GM12878 (cell line): Measurements from ENCODE around the gene CSAD. TPM values are rescaled to one million over a fixed set of nuclear protein-coding genes. Genes with fewer than 3 reads are reported as not detected.

Source experiments
- ASH2L ChIP-seq: fragments of 300-600, 200-600 bp; sonication (generic); IDR thresholded peaks from 2 replicates; pipeline ENCODE4 v1.6.1; 2017; ENCODE audit warnings: low read depth, mild to moderate bottlenecking, borderline replicate concordance
- ATF7 ChIP-seq: fragments of 450-650 bp; IDR thresholded peaks from 2 replicates; pipeline ENCODE4 v1.6.1; 2016; ENCODE audit warnings: low read depth, mild to moderate bottlenecking
- BCL11A ChIP-seq: IDR thresholded peaks from 2 replicates; pipeline ENCODE4 v1.6.1; 2011; ENCODE audit warnings: low read depth, low read length
- CHD1 ChIP-seq: IDR thresholded peaks from 2 replicates; pipeline ENCODE4 v1.6.1; 2012; ENCODE audit warnings: low read depth, low read length, improper control_type of control experiment
- DPF2 ChIP-seq: fragments of 450-650 bp; IDR thresholded peaks from 2 replicates; pipeline ENCODE4 v1.6.1; 2017; ENCODE audit warnings: mild to moderate bottlenecking
- ESRRA ChIP-seq: IDR thresholded peaks from 2 replicates; pipeline ENCODE4 v1.6.1; 2012; ENCODE audit warnings: mild to moderate bottlenecking, low read length, improper control_type of control experiment
- IKZF2 ChIP-seq, 2 experiments: fragments of 450-650 bp; IDR thresholded peaks; 2 replicates each; pipeline ENCODE4 v1.6.1; 2017; ENCODE audit warnings: mild to moderate bottlenecking in 2 of 2, moderate library complexity in 2 of 2
- MTA2 ChIP-seq: fragments of 450-650 bp; IDR thresholded peaks from 2 replicates; pipeline ENCODE4 v1.6.1; 2016; ENCODE audit warnings: low read depth, mild to moderate bottlenecking, moderate library complexity
- MTA3 ChIP-seq: IDR thresholded peaks from 2 replicates; pipeline ENCODE4 v1.6.1; 2012; ENCODE audit warnings: low read length, inconsistent platforms, borderline replicate concordance
- MYB ChIP-seq: fragments of 150-350 bp; IDR thresholded peaks from 2 replicates; pipeline ENCODE4 v1.6.1; 2014; ENCODE audit warnings: mild to moderate bottlenecking, low read depth, low read length, borderline replicate concordance
- NFYA ChIP-seq: IDR thresholded peaks from 2 replicates; pipeline ENCODE4 v1.6.1; 2011; ENCODE audit warnings: low read depth, mild to moderate bottlenecking, low read length, improper control_type of control experiment, borderline replicate concordance
- NR2C1 ChIP-seq: fragments of 450-650 bp; IDR thresholded peaks from 2 replicates; pipeline ENCODE4 v1.6.1; 2017; ENCODE audit warnings: antibody characterized with exemption, mild to moderate bottlenecking, moderate library complexity
- PAX8 ChIP-seq: fragments of 450-650 bp; IDR thresholded peaks from 2 replicates; pipeline ENCODE4 v1.6.1; 2017; ENCODE audit warnings: mild to moderate bottlenecking, moderate library complexity
- POLR2AphosphoS2 ChIP-seq: IDR thresholded peaks from 2 replicates; pipeline ENCODE4 v1.6.1; 2011; ENCODE audit warnings: low read depth, mild to moderate bottlenecking, low read length, improper control_type of control experiment, moderate library complexity
- POU2F2 ChIP-seq: IDR thresholded peaks from 3 replicates; pipeline ENCODE4 v1.6.1; 2011; ENCODE audit warnings: low read depth, mild to moderate bottlenecking, low read length, borderline replicate concordance
- RCOR1 ChIP-seq: conservative IDR thresholded peaks from 2 replicates; pipeline ENCODE4 v1.6.1; 2012; ENCODE audit warnings: low read depth, low read length, improper control_type of control experiment
- SMAD1 ChIP-seq: fragments of 450-650 bp; IDR thresholded peaks from 2 replicates; pipeline ENCODE4 v1.6.1; 2018; ENCODE audit warnings: mild to moderate bottlenecking, low read depth; ENCODE audit not compliant: partially characterized antibody
- STAT3 ChIP-seq: IDR thresholded peaks from 2 replicates; pipeline ENCODE4 v1.6.1; 2011; ENCODE audit warnings: low read depth, low read length, improper control_type of control experiment
- TCF12 ChIP-seq: IDR thresholded peaks from 2 replicates; pipeline ENCODE4 v1.6.1; 2011; ENCODE audit warnings: low read depth, mild to moderate bottlenecking, low read length
- ZBED1 ChIP-seq: IDR thresholded peaks from 2 replicates; pipeline ENCODE4 v1.6.1; 2016; ENCODE audit warnings: borderline replicate concordance
- polyA plus RNA-seq, 11 experiments: library from polyadenylated mRNA; depleted of rRNA in 4 of 11; unstranded in 6 of 11; stranded (reverse) in 5 of 11; fragments of >200 nt; fragmentation: Nextera tagmentation in 4 of 11; fragmentation: Illumina TruSeq in 1 of 11; extraction: Ambion mirVana in 4 of 11; extraction: Trizol in 1 of 11; gene quantifications; 1 replicate in 1 of 11; 2 replicates in 10 of 11; pipeline versions ENCODE4 v1.2.1 to v1.2.3, GENCODE V29; 2011 to 2016; ENCODE audit warnings: inconsistent platforms in 2 of 11, missing spikeins in 2 of 11, low read depth in 1 of 11
- total RNA-seq, 4 experiments: library from RNA; depleted of rRNA in 3 of 4; stranded (reverse); fragments of >200 nt in 3 of 4; fragmentation: Illumina TruSeq in 1 of 4; extraction: Trizol in 1 of 4; gene quantifications; 2 replicates each; pipeline versions ENCODE4 v1.2.1 to v1.2.3, GENCODE V29; 2013 to 2021
- TF ChIP-seq, protein P1 (sequence below): IDR thresholded peaks from 2 replicates; pipeline ENCODE4 v1.6.1; 2012; ENCODE audit warnings: improper control_type of control experiment, low read depth, low read length; ENCODE audit not compliant: insufficient replicate concordance
- TF ChIP-seq, protein P2 (sequence below): fragments of 450-650 bp; IDR thresholded peaks from 2 replicates; pipeline ENCODE4 v1.6.1; 2016; ENCODE audit warnings: mild to moderate bottlenecking
- TF ChIP-seq, protein P3 (sequence below): IDR thresholded peaks from 2 replicates; pipeline ENCODE4 v1.6.1; 2011; ENCODE audit warnings: mild to moderate bottlenecking, low read depth, low read length, moderate library complexity; ENCODE audit not compliant: insufficient replicate concordance
- TF ChIP-seq, protein P4 (sequence below): IDR thresholded peaks from 2 replicates; pipeline ENCODE4 v1.6.1; 2012; ENCODE audit warnings: low read depth, low read length, improper control_type of control experiment

Gene CSAD
- total and polyA plus RNA-seq, 10 of the 15 experiments (the other 5 are each of a cell fraction or from before 2014, with no cell fraction given): 1.1 to 20.4 (median 6.2) TPM

DNA sequence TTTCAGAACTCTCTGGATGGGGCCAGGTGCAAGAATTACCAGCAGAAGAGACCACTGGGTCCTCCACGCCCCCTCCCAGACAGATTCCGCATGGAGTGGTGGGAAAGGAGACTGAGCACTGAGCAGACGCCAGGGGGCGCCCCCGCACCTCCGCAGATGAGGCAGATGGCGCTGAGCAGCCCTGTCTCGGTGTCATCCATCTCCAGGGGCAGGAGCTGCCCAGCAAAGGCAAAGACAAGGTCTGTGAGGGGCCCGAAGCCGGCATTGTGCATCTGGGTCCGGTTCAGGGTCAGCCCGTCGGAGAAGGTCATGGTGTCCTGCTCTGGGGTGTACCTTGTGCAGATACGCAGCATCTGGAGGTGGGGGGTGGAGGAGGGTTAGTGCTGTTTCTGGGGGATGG, 32.6 kb upstream of the CSAD start (continued):
- TF ChIP-seq, protein P1, sequence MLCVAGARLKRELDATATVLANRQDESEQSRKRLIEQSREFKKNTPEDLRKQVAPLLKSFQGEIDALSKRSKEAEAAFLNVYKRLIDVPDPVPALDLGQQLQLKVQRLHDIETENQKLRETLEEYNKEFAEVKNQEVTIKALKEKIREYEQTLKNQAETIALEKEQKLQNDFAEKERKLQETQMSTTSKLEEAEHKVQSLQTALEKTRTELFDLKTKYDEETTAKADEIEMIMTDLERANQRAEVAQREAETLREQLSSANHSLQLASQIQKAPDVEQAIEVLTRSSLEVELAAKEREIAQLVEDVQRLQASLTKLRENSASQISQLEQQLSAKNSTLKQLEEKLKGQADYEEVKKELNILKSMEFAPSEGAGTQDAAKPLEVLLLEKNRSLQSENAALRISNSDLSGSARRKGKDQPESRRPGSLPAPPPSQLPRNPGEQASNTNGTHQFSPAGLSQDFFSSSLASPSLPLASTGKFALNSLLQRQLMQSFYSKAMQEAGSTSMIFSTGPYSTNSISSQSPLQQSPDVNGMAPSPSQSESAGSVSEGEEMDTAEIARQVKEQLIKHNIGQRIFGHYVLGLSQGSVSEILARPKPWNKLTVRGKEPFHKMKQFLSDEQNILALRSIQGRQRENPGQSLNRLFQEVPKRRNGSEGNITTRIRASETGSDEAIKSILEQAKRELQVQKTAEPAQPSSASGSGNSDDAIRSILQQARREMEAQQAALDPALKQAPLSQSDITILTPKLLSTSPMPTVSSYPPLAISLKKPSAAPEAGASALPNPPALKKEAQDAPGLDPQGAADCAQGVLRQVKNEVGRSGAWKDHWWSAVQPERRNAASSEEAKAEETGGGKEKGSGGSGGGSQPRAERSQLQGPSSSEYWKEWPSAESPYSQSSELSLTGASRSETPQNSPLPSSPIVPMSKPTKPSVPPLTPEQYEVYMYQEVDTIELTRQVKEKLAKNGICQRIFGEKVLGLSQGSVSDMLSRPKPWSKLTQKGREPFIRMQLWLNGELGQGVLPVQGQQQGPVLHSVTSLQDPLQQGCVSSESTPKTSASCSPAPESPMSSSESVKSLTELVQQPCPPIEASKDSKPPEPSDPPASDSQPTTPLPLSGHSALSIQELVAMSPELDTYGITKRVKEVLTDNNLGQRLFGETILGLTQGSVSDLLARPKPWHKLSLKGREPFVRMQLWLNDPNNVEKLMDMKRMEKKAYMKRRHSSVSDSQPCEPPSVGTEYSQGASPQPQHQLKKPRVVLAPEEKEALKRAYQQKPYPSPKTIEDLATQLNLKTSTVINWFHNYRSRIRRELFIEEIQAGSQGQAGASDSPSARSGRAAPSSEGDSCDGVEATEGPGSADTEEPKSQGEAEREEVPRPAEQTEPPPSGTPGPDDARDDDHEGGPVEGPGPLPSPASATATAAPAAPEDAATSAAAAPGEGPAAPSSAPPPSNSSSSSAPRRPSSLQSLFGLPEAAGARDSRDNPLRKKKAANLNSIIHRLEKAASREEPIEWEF: no peak
- TF ChIP-seq, protein P2, sequence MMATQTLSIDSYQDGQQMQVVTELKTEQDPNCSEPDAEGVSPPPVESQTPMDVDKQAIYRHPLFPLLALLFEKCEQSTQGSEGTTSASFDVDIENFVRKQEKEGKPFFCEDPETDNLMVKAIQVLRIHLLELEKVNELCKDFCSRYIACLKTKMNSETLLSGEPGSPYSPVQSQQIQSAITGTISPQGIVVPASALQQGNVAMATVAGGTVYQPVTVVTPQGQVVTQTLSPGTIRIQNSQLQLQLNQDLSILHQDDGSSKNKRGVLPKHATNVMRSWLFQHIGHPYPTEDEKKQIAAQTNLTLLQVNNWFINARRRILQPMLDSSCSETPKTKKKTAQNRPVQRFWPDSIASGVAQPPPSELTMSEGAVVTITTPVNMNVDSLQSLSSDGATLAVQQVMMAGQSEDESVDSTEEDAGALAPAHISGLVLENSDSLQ: peak; percentile 38; the same call in 1 of the 2 replicates
- TF ChIP-seq DPF2 (no peak), NFYA (no peak), MTA3 (no peak), NR2C1 (no peak), SMAD1 (no peak), ESRRA (no peak), BCL11A (no peak), POU2F2 (0 out of 3 replicates have a peak, but pooled peaks have one; percentile 21), MTA2 (no peak), RCOR1 (no peak), TCF12 (no peak), MYB (no peak), ASH2L (no peak), CHD1 (no peak), STAT3 (no peak), ATF7 (no peak), PAX8 (no peak), IKZF2 (IDR thresholded peaks at IDR 0.05) (peak; percentile 21 to 28; a peak in 1 of 4 replicates), POLR2AphosphoS2 (no peak), ZBED1 (no peak)
- TF ChIP-seq, protein P3, sequence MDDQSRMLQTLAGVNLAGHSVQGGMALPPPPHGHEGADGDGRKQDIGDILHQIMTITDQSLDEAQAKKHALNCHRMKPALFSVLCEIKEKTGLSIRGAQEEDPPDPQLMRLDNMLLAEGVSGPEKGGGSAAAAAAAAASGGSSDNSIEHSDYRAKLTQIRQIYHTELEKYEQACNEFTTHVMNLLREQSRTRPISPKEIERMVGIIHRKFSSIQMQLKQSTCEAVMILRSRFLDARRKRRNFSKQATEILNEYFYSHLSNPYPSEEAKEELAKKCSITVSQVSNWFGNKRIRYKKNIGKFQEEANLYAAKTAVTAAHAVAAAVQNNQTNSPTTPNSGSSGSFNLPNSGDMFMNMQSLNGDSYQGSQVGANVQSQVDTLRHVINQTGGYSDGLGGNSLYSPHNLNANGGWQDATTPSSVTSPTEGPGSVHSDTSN: no peak
- TF ChIP-seq, protein P4, sequence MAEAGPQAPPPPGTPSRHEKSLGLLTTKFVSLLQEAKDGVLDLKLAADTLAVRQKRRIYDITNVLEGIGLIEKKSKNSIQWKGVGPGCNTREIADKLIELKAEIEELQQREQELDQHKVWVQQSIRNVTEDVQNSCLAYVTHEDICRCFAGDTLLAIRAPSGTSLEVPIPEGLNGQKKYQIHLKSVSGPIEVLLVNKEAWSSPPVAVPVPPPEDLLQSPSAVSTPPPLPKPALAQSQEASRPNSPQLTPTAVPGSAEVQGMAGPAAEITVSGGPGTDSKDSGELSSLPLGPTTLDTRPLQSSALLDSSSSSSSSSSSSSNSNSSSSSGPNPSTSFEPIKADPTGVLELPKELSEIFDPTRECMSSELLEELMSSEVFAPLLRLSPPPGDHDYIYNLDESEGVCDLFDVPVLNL: no peak
